CD8-positive, alpha-beta memory T cell (primary cell): ENCODE measurements around the gene CCP110. TPM values are rescaled to one million over a fixed set of nuclear protein-coding genes. Genes with fewer than 3 reads are reported as not detected.
"Not testable (repeated sequence)": the region's sequence is repeated elsewhere in the genome, so short reads cannot be mapped to it uniquely, and the experiment has no call there.

Experiments used
- CTCF ChIA-PET: fragments of 350-600 bp; sonication (Branson Sonifier 250); formaldehyde crosslinking; loops from one replicate; lab custom pipeline; 2021; ENCODE audit warnings: antibody characterized with exemption; lab: Charles Lee
- POLR2A ChIA-PET: fragments of 350-600 bp; sonication (Branson Sonifier 250); formaldehyde crosslinking; loops from one replicate; lab custom pipeline; 2021; ENCODE audit warnings: antibody characterized with exemption; lab: Charles Lee
- DNase-seq, 5 donors: peaks; one replicate each; pipeline versions ENCODE4 v3.0.0 to v3.0.0-alpha.2; 2020 to 2022; ENCODE audit warnings: mixed read lengths in 1 of 5
- H3K27ac ChIP-seq: one replicate; pipeline ENCODE4 v1.7.0; 2013; ENCODE audit warnings: low read depth, mild to moderate bottlenecking, low read length, moderate library complexity
- H3K27me3 ChIP-seq: 2 replicates; pipeline ENCODE4 v1.7.0; 2013; ENCODE audit warnings: low read length, mild to moderate bottlenecking; ENCODE audit not compliant: insufficient read depth, poor library complexity, severe bottlenecking
- H3K36me3 ChIP-seq: 2 replicates; pipeline ENCODE4 v1.7.0; 2013; ENCODE audit warnings: mild to moderate bottlenecking, low read length, moderate library complexity; ENCODE audit not compliant: insufficient read depth
- H3K4me1 ChIP-seq: 2 replicates; pipeline ENCODE4 v1.7.0; 2013; ENCODE audit warnings: mild to moderate bottlenecking, low read length, moderate library complexity; ENCODE audit not compliant: insufficient read depth
- H3K4me3 ChIP-seq: 2 replicates; pipeline ENCODE4 v1.7.0; 2013; ENCODE audit warnings: mild to moderate bottlenecking, low read length
- H3K9me3 ChIP-seq: 2 replicates; pipeline ENCODE4 v1.7.0; 2013; ENCODE audit warnings: mild to moderate bottlenecking, low read length
- H3K27ac Mint-ChIP-seq, 8 donors: one replicate each; pipeline ENCODE4 v1.8.0; 2020 to 2021; ENCODE audit warnings: mixed read lengths in 8 of 8, mild to moderate bottlenecking in 6 of 8, inconsistent platforms in 3 of 8, moderate library complexity in 3 of 8
- H3K27me3 Mint-ChIP-seq, 2 donors: one replicate each; pipeline ENCODE4 v1.8.0; 2020 to 2021; ENCODE audit warnings: mixed read lengths in 2 of 2, mild to moderate bottlenecking in 1 of 2, moderate library complexity in 1 of 2
- H3K36me3 Mint-ChIP-seq, 3 donors: one replicate each; pipeline ENCODE4 v1.8.0; 2020 to 2021; ENCODE audit warnings: mixed read lengths in 3 of 3, inconsistent platforms in 1 of 3, mild to moderate bottlenecking in 1 of 3
- H3K4me1 Mint-ChIP-seq, 3 donors: one replicate each; pipeline ENCODE4 v1.8.0; 2020 to 2021; ENCODE audit warnings: mixed read lengths in 3 of 3, inconsistent platforms in 1 of 3, mild to moderate bottlenecking in 1 of 3
- H3K4me3 Mint-ChIP-seq, 7 donors: one replicate each; pipeline ENCODE4 v1.8.0; 2020 to 2021; ENCODE audit warnings: mixed read lengths in 7 of 7, mild to moderate bottlenecking in 6 of 7, moderate library complexity in 4 of 7, inconsistent platforms in 2 of 7
- H3K9me3 Mint-ChIP-seq, 5 donors: one replicate each; pipeline ENCODE4 v1.8.0; 2020 to 2022; ENCODE audit warnings: mixed read lengths in 5 of 5, mild to moderate bottlenecking in 3 of 5, moderate library complexity in 2 of 5, inconsistent platforms in 1 of 5
- polyA plus RNA-seq: library from polyadenylated mRNA; unstranded; fragments of 300-500 nt; fragmentation: Illumina TruSeq; gene quantifications from one replicate; pipeline ENCODE4 v1.2.3, GENCODE V29; 2021
- total RNA-seq, 2 experiments: library from RNA; stranded (reverse); gene quantifications; one replicate each; pipeline ENCODE4 v1.2.3, GENCODE V29; 2021

The CCP110 gene
- total and polyA plus RNA-seq, 3 experiments from 2014 or later: 8.2 to 37.4 (median 30.1) TPM

- Histone ChIP-seq H3K27me3 (no peaks in the 10 kb centered on the region), H3K4me3 (no peak overlapping the region), H3K36me3 (no peaks in the 10 kb centered on the region), H3K27ac (no peak overlapping the region), H3K4me1 (no peaks in the 10 kb centered on the region), H3K9me3 (no peaks in the 10 kb centered on the region)
- CTCF ChIA-PET: no interaction called here
- no peak for DNase-seq
- POLR2A ChIA-PET: no interaction called here
- H3K9me3 Mint-ChIP-seq: no peaks in the 10 kb centered on the region
- no peaks in the 10 kb centered on the region for H3K4me1 Mint-ChIP-seq
- H3K36me3 Mint-ChIP-seq: peaks cover 0 to 65% (median 16%) of the 10 kb centered on the region in 3 donors
- H3K27me3 Mint-ChIP-seq: no peaks in the 10 kb centered on the region
- no peak overlapping the region for H3K4me3 Mint-ChIP-seq
- H3K27ac Mint-ChIP-seq: no peak overlapping the region
Measured at GRCh38 chr16:19532601-19533000, 8.9 kb downstream of the CCP110 start.

- no peak overlapping the region for H3K27ac Mint-ChIP-seq
- no peak for DNase-seq
- Histone ChIP-seq H3K27me3 (no peaks in the 10 kb centered on the region), H3K27ac (no peak overlapping the region), H3K36me3 (peaks cover 19% of the 10 kb centered on the region), H3K9me3 (no peaks in the 10 kb centered on the region), H3K4me3 (no peak overlapping the region), H3K4me1 (no peaks in the 10 kb centered on the region)
- H3K36me3 Mint-ChIP-seq: peaks cover 32 to 72% (median 35%) of the 10 kb centered on the region in 3 donors
- CTCF ChIA-PET: interaction anchor here (1.0 kb wide), 1 partner anchor 15 kb away, joined by 5 read pairs; the partner anchor contains the start of gene VPS35L
- H3K27me3 Mint-ChIP-seq: no peaks in the 10 kb centered on the region
- no peaks in the 10 kb centered on the region for H3K4me1 Mint-ChIP-seq
- H3K4me3 Mint-ChIP-seq: no peak overlapping the region
- H3K9me3 Mint-ChIP-seq: peaks cover 0 to 3% (median 0%) of the 10 kb centered on the region in 5 donors
- POLR2A ChIA-PET: no interaction called here
Measured at GRCh38 chr16:19540241-19540970, 16.7 kb downstream of the CCP110 start.

GRCh38 chr16:19542138-19542821 lies 18.5 kb downstream of the CCP110 start:
- Mint-ChIP-seq H3K9me3 (peaks cover 0 to 3% (median 0%) of the 10 kb centered on the region in 5 donors), H3K27me3 (no peaks in the 10 kb centered on the region), H3K36me3 (peaks cover 30 to 64% (median 35%) of the 10 kb centered on the region in 3 donors), H3K4me1 (no peaks in the 10 kb centered on the region), H3K27ac (no peak overlapping the region), H3K4me3 (no peak overlapping the region)
- ChIA-PET CTCF (interaction anchor here (1.6 kb wide), 1 partner anchor 13 kb away, joined by 9 read pairs; the partner anchor contains the start of gene VPS35L), POLR2A (no interaction called here)
- Histone ChIP-seq H3K9me3 (no peaks in the 10 kb centered on the region), H3K27ac (no peak overlapping the region), H3K36me3 (peaks cover 19% of the 10 kb centered on the region), H3K27me3 (no peaks in the 10 kb centered on the region), H3K4me1 (no peaks in the 10 kb centered on the region), H3K4me3 (no peak overlapping the region)
- DNase-seq: no peak

GRCh38 chr16:19543278-19543996 lies 19.7 kb downstream of the CCP110 start:
- H3K4me3 Mint-ChIP-seq, H3K9me3 Mint-ChIP-seq, DNase-seq, H3K27ac ChIP-seq, H3K4me1 Mint-ChIP-seq, H3K4me3 ChIP-seq, H3K4me1 ChIP-seq, H3K27ac Mint-ChIP-seq, H3K9me3 ChIP-seq, H3K27me3 ChIP-seq, POLR2A ChIA-PET, H3K27me3 Mint-ChIP-seq: not testable (repeated sequence)
- H3K36me3 ChIP-seq: peaks cover 22% of the 10 kb centered on the region
- peaks cover 34 to 68% (median 35%) of the 10 kb centered on the region in 3 donors for H3K36me3 Mint-ChIP-seq
- CTCF ChIA-PET: interaction anchor here (1.6 kb wide), 1 partner anchor 11 kb away, joined by 9 read pairs; the partner anchor contains the start of gene VPS35L

- Histone ChIP-seq H3K4me1 (no peaks in the 10 kb centered on the region), H3K4me3 (no peak overlapping the region), H3K9me3 (no peaks in the 10 kb centered on the region), H3K36me3 (peaks cover 8% of the 10 kb centered on the region), H3K27me3 (no peaks in the 10 kb centered on the region), H3K27ac (no peak overlapping the region)
- H3K27me3 Mint-ChIP-seq: no peaks in the 10 kb centered on the region
- no peak overlapping the region for H3K4me3 Mint-ChIP-seq
- no peak for DNase-seq
- no peaks in the 10 kb centered on the region for H3K4me1 Mint-ChIP-seq
- H3K27ac Mint-ChIP-seq: no peak overlapping the region
- CTCF ChIA-PET: no interaction called here
- H3K36me3 Mint-ChIP-seq: peaks cover 12 to 53% (median 21%) of the 10 kb centered on the region in 3 donors
- POLR2A ChIA-PET: no interaction called here
- peaks cover 0 to 3% (median 0%) of the 10 kb centered on the region in 5 donors for H3K9me3 Mint-ChIP-seq
Measured at GRCh38 chr16:19548144-19548543, 24.4 kb downstream of the CCP110 start.

GRCh38 chr16:19549673-19550072 lies 25.9 kb downstream of the CCP110 start:
- peaks cover 8% of the 10 kb centered on the region for H3K36me3 ChIP-seq
- CTCF ChIA-PET: interaction anchor here (0.8 kb wide), 1 partner anchor 26 kb away, joined by 4 read pairs; the partner anchor contains the start of gene CCP110
- H3K9me3 Mint-ChIP-seq: no peaks in the 10 kb centered on the region

GRCh38 chr16:19555186-19555937 lies 31.6 kb downstream of the CCP110 start, which contains the start of gene VPS35L:
VPS35L (plus strand) TSS chr16:19555703; CDS start chr16:19555730, 27 bp downstream.
- H3K4me1 Mint-ChIP-seq: peaks cover 25 to 32% (median 26%) of the 10 kb centered on the region in 3 donors
- peaks cover 16% of the 10 kb centered on the region for H3K4me1 ChIP-seq
- H3K9me3 ChIP-seq: no peaks in the 10 kb centered on the region
- CTCF ChIA-PET: interaction anchor here (0.6 to 3.0 kb wide), 20 partner anchors 8 to 488 kb away, joined by 3 to 25 read pairs (median 5); partner anchors contain the start of genes CCP110, COQ7 and GDE1
- no peaks in the 10 kb centered on the region for H3K9me3 Mint-ChIP-seq
- peak within 1 kb of the TSS; percentile 73 for H3K27ac ChIP-seq
- H3K27me3 Mint-ChIP-seq: no peaks in the 10 kb centered on the region
- no peaks in the 10 kb centered on the region for H3K27me3 ChIP-seq
- no peaks in the 10 kb centered on the region for H3K36me3 ChIP-seq
- peaks cover 0 to 20% (median 0%) of the 10 kb centered on the region in 3 donors for H3K36me3 Mint-ChIP-seq
- H3K4me3 ChIP-seq: peak within 1 kb of the TSS; percentile 87
- POLR2A ChIA-PET: interaction anchor here (0.6 to 1.7 kb wide), 10 partner anchors 26 to 765 kb away, joined by 3 to 26 read pairs (median 4); partner anchors contain the start of genes ARL6IP1, CCP110, IQCK and KNOP1
- DNase-seq: peak; percentile 95 to 97 (median 96)
- H3K4me3 Mint-ChIP-seq: peak within 1 kb of the TSS; percentile 91 to 98 (median 96)
- peak within 1 kb of the TSS; percentile 88 to 100 (median 96) for H3K27ac Mint-ChIP-seq

More at GRCh38 chr16:19549673-19550072, 25.9 kb downstream of the CCP110 start:
- Mint-ChIP-seq H3K27ac (no peak overlapping the region), H3K27me3 (no peaks in the 10 kb centered on the region), H3K4me3 (no peak overlapping the region), H3K4me1 (peaks cover under 1 to 4% (median 4%) of the 10 kb centered on the region in 3 donors), H3K36me3 (peaks cover 3 to 38% (median 12%) of the 10 kb centered on the region in 3 donors)
- POLR2A ChIA-PET: no interaction called here
- H3K27me3 ChIP-seq: no peaks in the 10 kb centered on the region
- no peak overlapping the region for H3K4me3 ChIP-seq
- H3K9me3 ChIP-seq: no peaks in the 10 kb centered on the region
- no peak for DNase-seq
- H3K27ac ChIP-seq: no peak overlapping the region
- H3K4me1 ChIP-seq: peaks cover 5% of the 10 kb centered on the region
